Measurements from ENCODE around the gene HDAC1. TPM values are rescaled to one million over a fixed set of nuclear protein-coding genes. Genes with fewer than 3 reads are reported as not detected.

The HDAC1 gene
- total RNA-seq, 4 donors from 2014 or later: 40.4 to 51.6 (median 47.1) TPM

- no peak overlapping the region for H3K4me3 ChIP-seq
- TF ChIP-seq CTCF (IDR thresholded peaks at IDR 0.05) (no peak), POLR2A (IDR thresholded peaks at IDR 0.05) (no peak), EP300 (IDR thresholded peaks at IDR 0.05) (no peak)
- H3K36me3 ChIP-seq: peaks cover 0 to 37% (median 0%) of the 10 kb centered on the region in 3 donors
- 70 to 72% methylated on average over 3 of the region's 3 CpGs for WGBS, 2 donors
- no peaks in the 10 kb centered on the region for H3K27me3 ChIP-seq
- DNase-seq (ENCODE audit: low spot score in 2 of 2): no peak
- H3K27ac ChIP-seq: no peak overlapping the region
- H3K4me1 ChIP-seq: peaks cover 0 to 5% (median 3%) of the 10 kb centered on the region in 4 donors
- no peaks in the 10 kb centered on the region for H3K9me3 ChIP-seq
Measured at GRCh38 chr1:32316903-32317277, 25.0 kb downstream of the HDAC1 start.

- H3K4me3 ChIP-seq: no peak overlapping the region
- TF ChIP-seq POLR2A (IDR thresholded peaks at IDR 0.05): no peak
- TF ChIP-seq EP300 (IDR thresholded peaks at IDR 0.05): no peak
- TF ChIP-seq CTCF (IDR thresholded peaks at IDR 0.05): no peak
- peaks cover 0 to 48% (median 0%) of the 10 kb centered on the region in 3 donors for H3K36me3 ChIP-seq
- H3K27me3 ChIP-seq: no peaks in the 10 kb centered on the region
- no peak for DNase-seq (ENCODE audit: low spot score in 2 of 2)
- H3K9me3 ChIP-seq: no peaks in the 10 kb centered on the region
- 93 to 95% methylated on average over 10 of the region's 10 CpGs for WGBS, 2 donors
- peaks cover 0 to 9% (median 2%) of the 10 kb centered on the region in 4 donors for H3K4me1 ChIP-seq
- no peak overlapping the region for H3K27ac ChIP-seq
Measured at GRCh38 chr1:32318127-32318869, 26.4 kb downstream of the HDAC1 start.

- H3K27ac ChIP-seq: no peak overlapping the region
- peaks cover 0 to 74% (median 0%) of the 10 kb centered on the region in 3 donors for H3K36me3 ChIP-seq
- no peaks in the 10 kb centered on the region for H3K27me3 ChIP-seq
- WGBS, 2 donors: 43 to 49% methylated on average over 5 of the region's 5 CpGs
- H3K4me1 ChIP-seq: peaks cover 0 to 9% (median 2%) of the 10 kb centered on the region in 4 donors
- H3K9me3 ChIP-seq: no peaks in the 10 kb centered on the region
- no peak overlapping the region for H3K4me3 ChIP-seq
- no peak for TF ChIP-seq CTCF (IDR thresholded peaks at IDR 0.05)
- no peak for TF ChIP-seq EP300 (IDR thresholded peaks at IDR 0.05)
- no peak for TF ChIP-seq POLR2A (IDR thresholded peaks at IDR 0.05)
- DNase-seq (ENCODE audit: low spot score in 2 of 2): no peak
Measured at GRCh38 chr1:32321712-32322291, 29.9 kb downstream of the HDAC1 start.

- no peak for DNase-seq (ENCODE audit: low spot score in 2 of 2)
- Histone ChIP-seq H3K36me3 (peaks cover 3 to 88% (median 5%) of the 10 kb centered on the region in 3 donors), H3K4me1 (peaks cover 0 to 2% (median 0%) of the 10 kb centered on the region in 4 donors), H3K9me3 (no peaks in the 10 kb centered on the region), H3K4me3 (no peak overlapping the region), H3K27me3 (no peaks in the 10 kb centered on the region), H3K27ac (no peak overlapping the region)
- 88 to 95% methylated on average over 10 to 11 of the region's 11 CpGs for WGBS, 2 donors
- TF ChIP-seq CTCF (IDR thresholded peaks at IDR 0.05): no peak
- no peak for TF ChIP-seq POLR2A (IDR thresholded peaks at IDR 0.05)
- no peak for TF ChIP-seq EP300 (IDR thresholded peaks at IDR 0.05)
Measured at GRCh38 chr1:32327204-32327603, 35.3 kb downstream of the HDAC1 start.

GRCh38 chr1:32329931-32330466 lies 38.1 kb downstream of the HDAC1 start:
- Histone ChIP-seq H3K4me3 (no peak overlapping the region), H3K36me3 (peaks cover 3 to 83% (median 5%) of the 10 kb centered on the region in 3 donors), H3K9me3 (no peaks in the 10 kb centered on the region), H3K27ac (no peak overlapping the region), H3K4me1 (peaks cover 0 to 8% (median 7%) of the 10 kb centered on the region in 4 donors), H3K27me3 (no peaks in the 10 kb centered on the region)
- no peak for TF ChIP-seq CTCF (IDR thresholded peaks at IDR 0.05)
- no peak for TF ChIP-seq POLR2A (IDR thresholded peaks at IDR 0.05)
- TF ChIP-seq EP300 (IDR thresholded peaks at IDR 0.05): no peak
- 85 to 87% methylated on average over 4 of the region's 4 CpGs for whole genome bisulfite sequencing, 2 donors
- DNase-seq (ENCODE audit: low spot score in 2 of 2): no peak
